ENCODE results near the gene TMEM131L.

TMEM131L gene

DNA sequence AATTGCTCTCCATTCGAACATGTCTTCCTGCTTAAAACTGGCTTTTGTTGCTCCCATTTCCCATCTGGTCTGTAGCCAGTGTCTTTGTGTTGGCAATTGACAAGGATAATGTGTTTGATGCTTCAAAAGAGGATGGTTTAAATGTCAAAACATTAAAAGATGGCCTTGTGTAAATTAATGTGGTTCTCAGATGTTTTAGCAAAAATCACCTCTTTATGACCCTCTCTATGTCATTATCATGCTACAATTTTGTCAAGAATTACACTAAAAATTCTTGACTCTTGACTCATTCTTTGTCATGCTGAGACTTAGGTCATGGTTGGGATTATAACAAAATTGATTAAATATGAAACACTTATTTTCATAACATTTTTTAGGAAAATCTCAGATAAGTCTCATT, 47.4 kb downstream of the TMEM131L start:
- Mint-ChIP-seq H3K9me3 (no peaks in the 10 kb centered on the region), H3K36me3 (ENCODE audit: low read depth) (peaks cover 12% of the 10 kb centered on the region), H3K27me3 (ENCODE audit: low read depth) (no peaks in the 10 kb centered on the region), H3K4me3 (no peak overlapping the region), H3K27ac (peak overlapping the region; percentile 93 to 97 (median 94)), H3K4me1 (peaks cover 66% of the 10 kb centered on the region)
- TF ChIP-seq CTCF (IDR thresholded peaks at IDR 0.05; ENCODE audit: unreplicated experiment in 3 of 3), result no peak

GRCh38 chr4:153514001-153514526, 47.9 kb downstream of the TMEM131L start:
- Mint-ChIP-seq H3K27me3 (ENCODE audit: low read depth) (no peaks in the 10 kb centered on the region), H3K9me3 (no peaks in the 10 kb centered on the region), H3K36me3 (ENCODE audit: low read depth) (peaks cover 12% of the 10 kb centered on the region), H3K27ac (peak overlapping the region; percentile 93 to 97 (median 94)), H3K4me3 (no peak overlapping the region), H3K4me1 (peaks cover 71% of the 10 kb centered on the region)
- no peak for TF ChIP-seq CTCF (IDR thresholded peaks at IDR 0.05; ENCODE audit: unreplicated experiment in 3 of 3)

GRCh38 chr4:153514688-153515426, 48.7 kb downstream of the TMEM131L start:
- no peak for TF ChIP-seq CTCF (IDR thresholded peaks at IDR 0.05; ENCODE audit: unreplicated experiment in 3 of 3)
- peaks cover 8% of the 10 kb centered on the region for H3K36me3 Mint-ChIP-seq (ENCODE audit: low read depth)
- no peak overlapping the region for H3K4me3 Mint-ChIP-seq
- H3K9me3 Mint-ChIP-seq, result no peaks in the 10 kb centered on the region
- peak overlapping the region; percentile 52 to 97 (median 65) for H3K27ac Mint-ChIP-seq
- no peaks in the 10 kb centered on the region for H3K27me3 Mint-ChIP-seq (ENCODE audit: low read depth)
- H3K4me1 Mint-ChIP-seq, result peaks cover 74% of the 10 kb centered on the region

DNA sequence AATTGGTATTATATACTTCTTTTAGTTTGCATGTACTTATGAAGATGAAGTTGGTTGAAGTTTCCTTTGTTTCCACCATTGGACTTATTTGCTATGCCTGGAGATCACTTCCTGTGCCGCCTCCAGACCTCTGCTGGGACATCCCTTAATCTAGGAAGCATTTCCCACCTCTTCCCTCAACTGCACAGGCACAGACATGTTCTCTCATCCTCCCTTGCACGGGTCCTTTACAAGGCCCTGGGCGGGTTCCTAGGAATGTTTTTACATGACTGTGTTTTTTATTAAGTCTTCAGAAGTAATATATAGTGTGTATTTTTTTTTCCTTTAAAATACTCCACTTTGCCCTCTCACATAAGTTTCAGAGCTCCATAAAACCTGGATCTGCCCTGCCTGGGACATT, 51.0 kb downstream of the TMEM131L start:
- Mint-ChIP-seq H3K27ac (peak overlapping the region; percentile 53 to 82 (median 82)), H3K4me3 (no peak overlapping the region), H3K9me3 (no peaks in the 10 kb centered on the region), H3K4me1 (peaks cover 79% of the 10 kb centered on the region), H3K36me3 (ENCODE audit: low read depth) (peaks cover 3% of the 10 kb centered on the region), H3K27me3 (ENCODE audit: low read depth) (no peaks in the 10 kb centered on the region)
- TF ChIP-seq CTCF (IDR thresholded peaks at IDR 0.05; ENCODE audit: unreplicated experiment in 3 of 3), result no peak

DNA sequence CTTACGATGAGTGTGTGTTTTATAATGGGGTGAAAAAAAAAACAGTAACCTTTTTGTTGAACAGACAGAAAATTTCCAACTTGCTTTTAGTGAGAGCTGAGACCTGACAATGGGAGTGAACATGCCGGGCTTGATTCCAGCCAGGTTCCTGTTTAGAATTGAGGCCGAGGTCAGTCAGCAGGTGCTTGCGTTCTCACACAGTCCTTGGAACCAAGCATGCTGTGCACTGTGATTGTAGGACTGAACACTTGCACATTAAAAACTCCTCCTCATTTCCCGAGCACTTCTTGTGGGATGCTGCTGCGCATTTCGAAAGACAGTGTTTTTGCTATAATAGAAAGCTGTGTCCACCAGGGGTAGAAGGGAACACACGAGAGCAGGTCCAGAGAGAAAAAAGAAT, 51.8 kb downstream of the TMEM131L start:
- H3K4me3 Mint-ChIP-seq, result peak overlapping the region in 1 of 3 experiments; percentile 3
- no peaks in the 10 kb centered on the region for H3K9me3 Mint-ChIP-seq
- H3K4me1 Mint-ChIP-seq, result peaks cover 79% of the 10 kb centered on the region
- H3K27ac Mint-ChIP-seq, result peak overlapping the region; percentile 53 to 84 (median 82)
- peaks cover 3% of the 10 kb centered on the region for H3K36me3 Mint-ChIP-seq (ENCODE audit: low read depth)
- no peaks in the 10 kb centered on the region for H3K27me3 Mint-ChIP-seq (ENCODE audit: low read depth)
- TF ChIP-seq CTCF (IDR thresholded peaks at IDR 0.05; ENCODE audit: unreplicated experiment in 3 of 3), result no peak
